Gastroesophageal sphincter (tissue), 3 donors: ENCODE data around the gene PIK3CD.

Source experiments
- CTCF ChIP-seq, 4 experiments: fragments of 200-600 bp in 2 of 4; fragments of 450-650 bp in 2 of 4; sonication (generic) in 1 of 4; IDR thresholded peaks; one replicate each; pipeline ENCODE4 v1.5.1; 2017 to 2019; ENCODE audit warnings: antibody characterized with exemption in 4 of 4, mild to moderate bottlenecking in 2 of 4, moderate library complexity in 2 of 4
- EP300 ChIP-seq: sonication (generic); formaldehyde crosslinking; IDR thresholded peaks from one replicate; pipeline ENCODE4 v1.6.1; 2017; ENCODE audit warnings: antibody characterized with exemption, mild to moderate bottlenecking
- POLR2A ChIP-seq, 2 donors: fragments of 450-650 bp; IDR thresholded peaks; one replicate each; pipeline ENCODE4 v1.6.1; 2017; ENCODE audit warnings: antibody characterized with exemption in 2 of 2, mild to moderate bottlenecking in 2 of 2, moderate library complexity in 1 of 2
- POLR2AphosphoS5 ChIP-seq: sonication (generic); formaldehyde crosslinking; IDR thresholded peaks from one replicate; pipeline ENCODE4 v1.6.1; 2017; ENCODE audit warnings: antibody characterized with exemption

- no peak for TF ChIP-seq POLR2A (IDR thresholded peaks at IDR 0.05)
- TF ChIP-seq CTCF (IDR thresholded peaks at IDR 0.05) = no peak
- TF ChIP-seq EP300 = no peak
- TF ChIP-seq POLR2AphosphoS5 = no peak
Observed at GRCh38 chr1:9703681-9704080, 52.1 kb downstream of the PIK3CD start.
